ENCODE measurements around the gene MRPL12.
"Not testable (repeated sequence)": the region's sequence is repeated elsewhere in the genome, so short reads cannot be mapped to it uniquely, and the experiment has no call there.

The MRPL12 gene

DNA sequence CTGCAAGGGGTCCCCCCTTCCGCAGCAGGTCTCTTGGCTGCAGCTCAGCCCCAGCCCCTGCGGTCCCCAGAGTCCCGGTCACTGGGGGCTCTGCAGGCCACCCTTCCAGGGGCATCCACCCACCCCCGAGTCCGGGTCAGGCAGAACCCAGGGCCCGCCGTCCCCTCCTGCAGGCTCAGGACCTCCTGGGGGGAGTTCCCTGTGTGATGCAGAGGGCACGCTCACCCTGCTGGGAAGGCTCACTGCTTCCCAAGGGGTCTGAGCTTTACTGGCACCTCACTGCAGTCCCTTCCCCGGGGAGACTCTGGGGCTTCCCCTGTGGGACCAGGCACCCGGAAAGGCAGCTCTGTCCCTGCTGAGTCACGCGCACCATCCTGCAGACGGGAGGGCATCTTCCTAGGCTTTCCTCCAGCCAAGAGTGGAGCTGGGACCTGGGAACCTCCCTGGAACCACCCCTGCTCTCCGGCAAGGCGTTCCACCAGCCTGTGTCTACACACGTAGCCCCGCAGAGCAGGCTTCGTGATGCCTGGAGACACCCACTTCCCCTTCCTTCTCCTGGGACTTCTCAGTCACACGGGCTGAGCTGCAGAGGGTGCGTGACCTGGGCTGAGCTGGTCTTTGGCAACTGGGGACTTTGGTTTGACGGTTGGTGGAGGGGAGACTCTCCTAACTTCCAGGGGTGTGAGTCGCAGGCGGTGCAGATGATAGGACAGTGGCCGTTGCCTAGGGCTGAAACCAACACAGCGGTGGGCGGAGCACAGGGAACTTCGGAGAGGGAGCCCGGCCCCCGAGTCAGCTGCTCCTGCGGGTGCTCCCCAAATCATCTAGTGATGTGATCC lies 32.3 kb downstream of the MRPL12 start:
- no peak for DNase-seq (ENCODE audit: low read depth)
- H3K4me3 ChIP-seq (ENCODE audit: low read depth, low read length): peak overlapping the region; percentile 43

GRCh38 chr17:81737947-81738800 lies 35.0 kb downstream of the MRPL12 start:
- H3K4me3 ChIP-seq (ENCODE audit: low read depth, low read length): no peak overlapping the region
- TF ChIP-seq CTCF (IDR thresholded peaks at IDR 0.05; ENCODE audit: low read depth, low read length, missing control alignments): no peak
- DNase-seq (ENCODE audit: low read depth): no peak

More for the DNA sequence above, 32.3 kb downstream of the MRPL12 start:
- no peak for TF ChIP-seq CTCF (IDR thresholded peaks at IDR 0.05; ENCODE audit: low read depth, low read length, missing control alignments)

GRCh38 chr17:81738801-81739393 lies 35.7 kb downstream of the MRPL12 start:
- H3K4me3 ChIP-seq (ENCODE audit: low read depth, low read length): no peak overlapping the region
- TF ChIP-seq CTCF (IDR thresholded peaks at IDR 0.05; ENCODE audit: low read depth, low read length, missing control alignments): no peak
- DNase-seq (ENCODE audit: low read depth): no peak

DNA sequence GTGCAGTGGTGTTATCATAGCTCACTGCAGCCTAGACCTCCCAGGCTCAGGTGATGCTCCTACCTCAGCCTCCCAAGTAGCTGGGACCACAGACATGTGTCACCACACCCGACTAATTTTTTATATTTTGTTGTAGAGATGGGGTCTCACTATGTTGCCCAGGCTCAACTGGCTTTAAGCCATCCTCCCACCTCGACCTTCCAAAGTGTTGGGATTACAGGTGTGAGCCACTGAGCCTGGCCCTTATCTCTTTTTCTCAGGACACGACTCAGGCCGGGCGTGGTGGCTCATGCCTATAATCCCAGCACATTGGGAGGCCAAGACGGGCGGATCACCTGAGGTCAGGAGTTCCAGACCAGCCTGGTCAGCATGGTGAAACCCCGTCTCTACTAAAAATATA lies 36.4 kb downstream of the MRPL12 start:
- H3K4me3 ChIP-seq (ENCODE audit: low read depth, low read length); DNase-seq (ENCODE audit: low read depth): not testable (repeated sequence)

GRCh38 chr17:81740395-81740961 lies 37.3 kb downstream of the MRPL12 start:
- no peak for DNase-seq (ENCODE audit: low read depth)
- H3K4me3 ChIP-seq (ENCODE audit: low read depth, low read length): no peak overlapping the region
- TF ChIP-seq CTCF (IDR thresholded peaks at IDR 0.05; ENCODE audit: low read depth, low read length, missing control alignments): no peak

DNA sequence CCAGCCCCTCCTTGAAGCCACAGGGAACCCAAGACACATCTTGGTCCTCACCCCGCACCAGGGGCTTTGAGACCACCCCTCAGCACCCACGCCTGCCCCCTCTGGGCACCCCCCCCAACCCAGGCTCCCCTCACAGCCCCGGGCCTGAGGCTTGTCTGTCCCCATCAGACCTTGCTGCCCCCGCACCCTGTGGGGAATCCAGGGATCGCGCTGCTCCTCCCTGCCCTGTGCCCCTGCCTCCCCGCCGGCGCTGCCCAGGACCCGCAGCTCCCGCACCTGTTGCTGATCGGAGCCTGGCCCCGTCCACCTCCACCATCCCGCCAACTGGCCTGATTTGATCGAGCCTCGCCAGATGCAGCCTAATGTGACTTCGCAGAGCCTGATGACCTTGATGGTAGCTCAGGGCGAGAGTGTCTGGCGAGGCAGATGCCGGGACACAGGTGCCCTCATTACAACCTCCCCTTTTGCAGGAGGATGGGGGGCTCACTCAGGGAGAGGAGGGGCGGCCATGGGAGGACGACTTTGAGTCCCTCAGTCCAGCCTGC lies 38.0 kb downstream of the MRPL12 start:
- no peak for DNase-seq (ENCODE audit: low read depth)
- no peak overlapping the region for H3K4me3 ChIP-seq (ENCODE audit: low read depth, low read length)
- no peak for TF ChIP-seq CTCF (IDR thresholded peaks at IDR 0.05; ENCODE audit: low read depth, low read length, missing control alignments)

Measured in GM12864 (cell line).